ENCODE results near the gene PHF12.

PHF12 gene

GRCh38 chr17:28951428-28951990 is at the start of gene PHF12:
Gene PHF12 (minus strand): TSS chr17:28951518. CDS start chr17:28950960, 558 bp downstream.
- DNase-seq = peak; percentile 100

- DNase-seq = no peak
Measured at GRCh38 chr17:29000973-29001372, 49.7 kb upstream of the PHF12 start.

- no peak for DNase-seq
Measured at GRCh38 chr17:28999206-28999605, 47.9 kb upstream of the PHF12 start.

- no peak for DNase-seq
Measured at GRCh38 chr17:28997806-28998205, 46.5 kb upstream of the PHF12 start.

- DNase-seq = no peak
Measured at GRCh38 chr17:28996554-28997096, 45.3 kb upstream of the PHF12 start.

- DNase-seq = no peak
Measured at GRCh38 chr17:28993645-28994426, 42.5 kb upstream of the PHF12 start.

- DNase-seq = no peak
Measured at GRCh38 chr17:28992625-28993600, 41.6 kb upstream of the PHF12 start.

- no peak for DNase-seq
Measured at GRCh38 chr17:28992185-28992584, 40.9 kb upstream of the PHF12 start.

GRCh38 chr17:28991779-28992178 is 40.5 kb upstream of the PHF12 start:
- DNase-seq = no peak

GRCh38 chr17:28989028-28989427 is 37.7 kb upstream of the PHF12 start:
- no peak for DNase-seq

- no peak for DNase-seq
Measured at GRCh38 chr17:28988475-28988874, 37.2 kb upstream of the PHF12 start.

GRCh38 chr17:28986714-28987655 is 35.7 kb upstream of the PHF12 start:
- no peak for DNase-seq

GRCh38 chr17:28985950-28986713 is 34.8 kb upstream of the PHF12 start:
- no peak for DNase-seq

GRCh38 chr17:28983286-28984230 is 32.2 kb upstream of the PHF12 start:
- no peak for DNase-seq

- peak; percentile 84 for DNase-seq
Measured at GRCh38 chr17:28982131-28982793, 30.9 kb upstream of the PHF12 start.

GRCh38 chr17:28978356-28978964 is 27.1 kb upstream of the PHF12 start:
- DNase-seq = no peak

GRCh38 chr17:28977659-28978355 is 26.5 kb upstream of the PHF12 start:
- DNase-seq = no peak

GRCh38 chr17:28975646-28976045 is 24.3 kb upstream of the PHF12 start:
- no peak for DNase-seq

Data from CD4-positive, alpha-beta T cell treated with Interleukin-12 subunit alpha and Interleukin-12 subunit beta, for 1 hour (primary cell).